MM.1S (cell line): ENCODE data around the gene DCD.

Experiments
- DNase-seq: peaks from one replicate; pipeline ENCODE4 v3.0.0-alpha.2; 2015
- H2AFZ ChIP-seq: fragments of 300-600 bp; sonication (generic); 2 replicates; pipeline ENCODE4 v1.6.0; 2016; ENCODE audit warnings: antibody characterized with exemption, low read length
- H3F3A ChIP-seq: fragments of 300-600 bp; sonication (generic); 2 replicates; pipeline ENCODE4 v1.6.1; 2016; ENCODE audit warnings: mild to moderate bottlenecking, antibody characterized with exemption, low read length, moderate library complexity, mixed read lengths; ENCODE audit not compliant: insufficient read depth
- H3K27ac ChIP-seq: fragments of 300-600 bp; sonication (generic); 2 replicates; pipeline ENCODE4 v1.5.1; 2016; ENCODE audit warnings: mild to moderate bottlenecking, low read length
- H3K27me3 ChIP-seq: fragments of 300-600 bp; sonication (generic); replicated peaks from 2 replicates; pipeline ENCODE4 v1.6.0; 2016; ENCODE audit warnings: low read length; ENCODE audit not compliant: insufficient read depth
- H3K36me3 ChIP-seq: fragments of 300-600 bp; sonication (generic); replicated peaks from 2 replicates; pipeline ENCODE4 v1.6.1; 2016; ENCODE audit warnings: mild to moderate bottlenecking, low read length, mixed read lengths; ENCODE audit not compliant: insufficient read depth
- H3K4me1 ChIP-seq: fragments of 300-600 bp; sonication (generic); 2 replicates; pipeline ENCODE4 v1.6.1; 2016; ENCODE audit warnings: low read length, mixed read lengths
- H3K4me2 ChIP-seq: fragments of 300-600 bp; sonication (generic); 2 replicates; pipeline ENCODE4 v1.6.0; 2016; ENCODE audit warnings: low read depth, low read length
- H3K4me3 ChIP-seq: fragments of 300-600 bp; sonication (generic); 2 replicates; pipeline ENCODE4 v1.5.1; 2016; ENCODE audit warnings: low read length, mixed read lengths
- H3K79me2 ChIP-seq: fragments of 300-600 bp; sonication (generic); 2 replicates; pipeline ENCODE4 v1.6.1; 2016; ENCODE audit warnings: mixed run types, low read length, mixed read lengths
- H3K9ac ChIP-seq: fragments of 300-600 bp; sonication (generic); 2 replicates; pipeline ENCODE4 v1.6.1; 2016; ENCODE audit warnings: low read length, mixed read lengths
- H3K9me2 ChIP-seq: fragments of 300-600 bp; sonication (generic); replicated peaks from 2 replicates; pipeline ENCODE4 v1.6.1; 2016; ENCODE audit warnings: mild to moderate bottlenecking, low read length, mixed read lengths; ENCODE audit not compliant: insufficient read depth
- H3K9me3 ChIP-seq: fragments of 300-600 bp; sonication (generic); replicated peaks from 2 replicates; pipeline ENCODE4 v1.6.1; 2016; ENCODE audit warnings: mild to moderate bottlenecking, low read length, mixed read lengths; ENCODE audit not compliant: insufficient read depth
- H4K20me1 ChIP-seq: fragments of 300-600 bp; sonication (generic); 2 replicates; pipeline ENCODE4 v1.6.1; 2016; ENCODE audit warnings: mild to moderate bottlenecking, low read length, moderate library complexity, mixed read lengths; ENCODE audit not compliant: insufficient read depth
- EZH2 ChIP-seq: fragments of 300-600 bp; sonication (generic); optimal IDR thresholded peaks from 2 replicates; pipeline ENCODE3; 2017; ENCODE audit warnings: low read depth, mild to moderate bottlenecking, antibody characterized with exemption, low read length, mixed read lengths
- EZH2phosphoT487 ChIP-seq: fragments of 300-600 bp; sonication (generic); IDR thresholded peaks from 2 replicates; pipeline ENCODE4 v1.6.1; 2018; ENCODE audit warnings: antibody characterized with exemption, low read length
- TF ChIP-seq, protein P1 (sequence below): fragments of 300-600 bp; sonication (generic); IDR thresholded peaks from 2 replicates; pipeline ENCODE4 v1.5.1; 2016; ENCODE audit warnings: antibody characterized with exemption, low read length, mixed read lengths

The DCD gene

DNA sequence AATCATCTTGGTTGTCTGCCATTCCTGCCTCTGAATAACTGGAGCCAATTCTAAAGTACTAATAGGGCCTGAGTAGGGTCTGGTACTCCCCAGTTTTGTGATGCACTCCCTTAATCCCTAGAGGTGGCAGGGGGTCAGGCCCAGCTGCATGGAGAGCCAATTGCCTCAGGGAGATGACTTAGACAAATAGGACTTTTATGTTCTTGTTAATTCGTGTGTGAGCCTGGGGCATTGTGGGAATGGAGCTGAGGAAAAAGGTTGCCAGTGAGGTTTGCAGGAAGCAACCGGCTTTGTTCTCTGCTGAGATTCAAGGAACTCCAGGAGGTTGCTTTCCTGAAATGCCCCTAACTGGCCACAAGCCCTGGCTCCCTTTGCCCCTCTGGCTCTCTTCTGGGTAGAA lies 6.8 kb upstream of the DCD start:
- H3K27ac ChIP-seq = no peak overlapping the region
- no peaks in the 10 kb centered on the region for H3K9me2 ChIP-seq
- H3K4me3 ChIP-seq = no peak overlapping the region
- H4K20me1 ChIP-seq = no peaks in the 10 kb centered on the region
- H3K4me2 ChIP-seq = no peak overlapping the region
- no peaks in the 10 kb centered on the region for H3K9me3 ChIP-seq
- no peak for TF ChIP-seq EZH2
- TF ChIP-seq, protein P1, sequence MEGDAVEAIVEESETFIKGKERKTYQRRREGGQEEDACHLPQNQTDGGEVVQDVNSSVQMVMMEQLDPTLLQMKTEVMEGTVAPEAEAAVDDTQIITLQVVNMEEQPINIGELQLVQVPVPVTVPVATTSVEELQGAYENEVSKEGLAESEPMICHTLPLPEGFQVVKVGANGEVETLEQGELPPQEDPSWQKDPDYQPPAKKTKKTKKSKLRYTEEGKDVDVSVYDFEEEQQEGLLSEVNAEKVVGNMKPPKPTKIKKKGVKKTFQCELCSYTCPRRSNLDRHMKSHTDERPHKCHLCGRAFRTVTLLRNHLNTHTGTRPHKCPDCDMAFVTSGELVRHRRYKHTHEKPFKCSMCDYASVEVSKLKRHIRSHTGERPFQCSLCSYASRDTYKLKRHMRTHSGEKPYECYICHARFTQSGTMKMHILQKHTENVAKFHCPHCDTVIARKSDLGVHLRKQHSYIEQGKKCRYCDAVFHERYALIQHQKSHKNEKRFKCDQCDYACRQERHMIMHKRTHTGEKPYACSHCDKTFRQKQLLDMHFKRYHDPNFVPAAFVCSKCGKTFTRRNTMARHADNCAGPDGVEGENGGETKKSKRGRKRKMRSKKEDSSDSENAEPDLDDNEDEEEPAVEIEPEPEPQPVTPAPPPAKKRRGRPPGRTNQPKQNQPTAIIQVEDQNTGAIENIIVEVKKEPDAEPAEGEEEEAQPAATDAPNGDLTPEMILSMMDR = no peak
- no peak for TF ChIP-seq EZH2phosphoT487
- no peaks in the 10 kb centered on the region for H3K36me3 ChIP-seq
- no peak for DNase-seq
- no peak overlapping the region for H3K9ac ChIP-seq
- no peaks in the 10 kb centered on the region for H3K4me1 ChIP-seq
- no peak overlapping the region for H2AFZ ChIP-seq
- H3K79me2 ChIP-seq = no peaks in the 10 kb centered on the region
- H3F3A ChIP-seq = no peaks in the 10 kb centered on the region
- H3K27me3 ChIP-seq = no peaks in the 10 kb centered on the region

DNA sequence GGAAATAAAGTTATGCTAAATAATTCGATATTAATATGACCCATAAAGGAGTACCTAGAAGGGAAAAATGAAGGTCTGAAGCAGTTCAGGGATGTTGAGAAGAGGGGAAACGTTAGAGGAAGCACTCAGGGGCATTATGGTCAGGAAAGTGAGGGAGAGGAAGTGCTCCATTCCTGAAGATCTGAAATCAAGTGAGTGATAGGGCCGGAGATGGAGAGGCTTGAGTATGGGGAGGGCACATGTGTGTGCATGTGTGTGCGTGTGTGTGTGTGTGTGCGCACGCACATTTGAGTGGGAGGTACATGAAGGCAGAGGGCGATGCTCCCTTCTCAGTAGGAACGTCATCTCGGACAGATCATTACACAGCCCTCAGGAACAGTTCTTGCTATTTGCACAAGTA lies 4.9 kb upstream of the DCD start:
- Histone ChIP-seq H3K79me2 (no peaks in the 10 kb centered on the region), H3K9me2 (no peaks in the 10 kb centered on the region), H3F3A (no peaks in the 10 kb centered on the region), H3K4me1 (no peaks in the 10 kb centered on the region), H3K4me2 (no peak overlapping the region), H3K27ac (no peak overlapping the region), H3K9ac (no peak overlapping the region), H3K9me3 (no peaks in the 10 kb centered on the region), H3K36me3 (no peaks in the 10 kb centered on the region), H3K4me3 (no peak overlapping the region), H4K20me1 (no peaks in the 10 kb centered on the region), H3K27me3 (no peaks in the 10 kb centered on the region), H2AFZ (no peak overlapping the region)
- no peak for DNase-seq
- TF ChIP-seq EZH2 = no peak
- no peak for TF ChIP-seq EZH2phosphoT487
- TF ChIP-seq, protein P1 = no peak

DNA sequence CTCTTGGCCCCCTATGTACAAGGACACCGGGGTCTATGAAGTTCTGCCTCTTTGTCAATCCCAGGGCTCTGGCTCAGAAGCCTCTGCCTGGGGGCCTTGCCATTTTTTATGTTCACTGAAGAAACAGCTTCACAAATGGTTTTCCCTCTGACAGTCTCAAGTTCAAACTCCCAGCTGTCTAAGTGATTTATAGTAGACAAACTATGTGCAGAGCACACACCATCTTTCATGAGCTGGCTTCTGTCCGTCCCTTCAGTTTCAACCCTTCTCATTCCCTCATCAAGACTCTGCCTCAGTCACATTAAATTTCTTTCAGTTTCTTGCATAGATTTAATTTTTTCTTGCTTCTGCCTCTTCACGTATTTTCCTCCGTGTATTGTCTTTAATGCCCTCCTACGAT lies 2.7 kb upstream of the DCD start:
- H4K20me1 ChIP-seq = no peaks in the 10 kb centered on the region
- H3K9me2 ChIP-seq = no peaks in the 10 kb centered on the region
- H3K27me3 ChIP-seq = no peaks in the 10 kb centered on the region
- H2AFZ ChIP-seq = no peak overlapping the region
- H3K9ac ChIP-seq = no peak overlapping the region
- H3K79me2 ChIP-seq = no peaks in the 10 kb centered on the region
- H3K4me2 ChIP-seq = no peak overlapping the region
- TF ChIP-seq EZH2 (no peak), EZH2phosphoT487 (no peak)
- TF ChIP-seq, protein P1 = no peak
- DNase-seq = no peak
- H3K4me1 ChIP-seq = no peaks in the 10 kb centered on the region
- no peaks in the 10 kb centered on the region for H3K36me3 ChIP-seq
- H3K27ac ChIP-seq = no peak overlapping the region
- no peaks in the 10 kb centered on the region for H3K9me3 ChIP-seq
- no peaks in the 10 kb centered on the region for H3F3A ChIP-seq
- H3K4me3 ChIP-seq = no peak overlapping the region

DNA sequence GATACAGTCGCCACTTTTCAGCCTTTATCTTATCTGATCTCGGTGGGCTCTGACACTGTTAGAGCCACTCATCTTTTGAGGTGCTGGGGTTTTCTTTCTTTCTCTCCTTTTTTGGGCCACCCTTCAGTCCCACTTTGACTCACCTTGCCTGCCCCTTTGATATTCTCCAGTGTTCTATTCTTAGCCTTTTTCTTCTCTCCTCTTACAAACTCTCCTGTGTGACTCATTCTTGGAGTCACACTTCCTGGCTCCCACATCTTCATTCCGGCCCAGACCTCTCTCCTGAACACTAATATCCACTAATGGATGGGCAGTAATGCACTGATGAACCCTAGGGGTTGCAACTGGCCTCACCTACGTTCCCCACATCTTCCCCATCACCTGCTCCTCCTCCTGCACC lies 2.2 kb upstream of the DCD start:
- H3K27me3 ChIP-seq = no peaks in the 10 kb centered on the region

More for the DNA sequence above, 2.2 kb upstream of the DCD start:
- no peak for TF ChIP-seq EZH2
- TF ChIP-seq, protein P1 = no peak
- TF ChIP-seq EZH2phosphoT487 = no peak
- Histone ChIP-seq H4K20me1 (no peaks in the 10 kb centered on the region), H2AFZ (no peak overlapping the region), H3F3A (no peaks in the 10 kb centered on the region), H3K27ac (no peak overlapping the region), H3K4me2 (no peak overlapping the region), H3K9me2 (no peaks in the 10 kb centered on the region), H3K4me1 (no peaks in the 10 kb centered on the region), H3K4me3 (no peak overlapping the region), H3K9me3 (no peaks in the 10 kb centered on the region), H3K9ac (no peak overlapping the region), H3K79me2 (no peaks in the 10 kb centered on the region), H3K36me3 (no peaks in the 10 kb centered on the region)
- no peak for DNase-seq
